Karpas-422 (cell line): ENCODE measurements around the gene DLEC1. TPM values are rescaled to one million over a fixed set of nuclear protein-coding genes. Genes with fewer than 3 reads are reported as not detected.

ENCODE experiments used
- DNase-seq: peaks from one replicate; pipeline ENCODE4 v3.0.0-alpha.2; 2015
- H2AFZ ChIP-seq: fragments of 200-600 bp; sonication (generic); 2 replicates; pipeline ENCODE4 v1.6.1; 2014; ENCODE audit warnings: antibody characterized with exemption, low read length, mixed read lengths
- H3K27ac ChIP-seq: fragments of 200-600 bp; sonication (generic); 2 replicates; pipeline ENCODE4 v1.5.1; 2014; ENCODE audit warnings: mild to moderate bottlenecking, low read length, moderate library complexity
- H3K27me3 ChIP-seq: fragments of 200-600 bp; sonication (generic); 2 replicates; pipeline ENCODE4 v1.6.1; 2014; ENCODE audit warnings: low read length, mixed read lengths
- H3K36me3 ChIP-seq: fragments of 200-600 bp; sonication (generic); 2 replicates; pipeline ENCODE4 v1.6.1; 2014; ENCODE audit warnings: low read length, mixed read lengths; ENCODE audit not compliant: insufficient read depth
- H3K4me1 ChIP-seq: fragments of 200-600 bp; sonication (generic); 2 replicates; pipeline ENCODE4 v1.6.1; 2014; ENCODE audit warnings: mild to moderate bottlenecking, low read length, mixed read lengths
- H3K4me2 ChIP-seq: fragments of 200-600 bp; sonication (generic); 2 replicates; pipeline ENCODE4 v1.6.1; 2014; ENCODE audit warnings: low read length, low read depth, mild to moderate bottlenecking; ENCODE audit not compliant: poor library complexity, severe bottlenecking
- H3K4me3 ChIP-seq: fragments of 200-600 bp; sonication (generic); 2 replicates; pipeline ENCODE4 v1.5.1; 2014; ENCODE audit warnings: mild to moderate bottlenecking, antibody characterized with exemption, low read length, mixed read lengths
- H3K79me2 ChIP-seq: fragments of 200-600 bp; sonication (generic); 2 replicates; pipeline ENCODE4 v1.6.1; 2014; ENCODE audit warnings: mild to moderate bottlenecking, low read length, mixed read lengths
- H3K9ac ChIP-seq: fragments of 200-600 bp; sonication (generic); 2 replicates; pipeline ENCODE4 v1.6.0; 2014; ENCODE audit warnings: low read length
- H3K9me2 ChIP-seq: fragments of 200-600 bp; sonication (generic), shearing (Covaris generic); replicated peaks from 2 replicates; pipeline ENCODE4 v1.6.0; 2014; ENCODE audit warnings: mild to moderate bottlenecking, low read length, moderate library complexity; ENCODE audit not compliant: insufficient read depth
- H3K9me3 ChIP-seq: fragments of 300-700, 200-600 bp; sonication (generic); 2 replicates; pipeline ENCODE4 v1.6.1; 2014; ENCODE audit warnings: low read length, mixed read lengths
- H4K20me1 ChIP-seq: fragments of 200-600 bp; sonication (generic); 2 replicates; pipeline ENCODE4 v1.6.1; 2014; ENCODE audit warnings: mild to moderate bottlenecking, antibody characterized with exemption, low read length, low read depth; ENCODE audit not compliant: insufficient read depth
- total RNA-seq: library from RNA; depleted of rRNA; stranded (reverse); fragments of >200 nt; shearing (Covaris generic); gene quantifications from 2 replicates; pipeline ENCODE4 v1.2.3, GENCODE V29; 2014; ENCODE audit warnings: low replicate concordance

DLEC1 gene
- total RNA-seq, 1 experiment from 2014 or later = not detected

GRCh38 chr3:38141173-38141951, 102.4 kb downstream of the DLEC1 start:
- peaks cover 10% of the 10 kb centered on the region; the same call in 1 of the 2 replicates for H4K20me1 ChIP-seq
- no peak overlapping the region for H3K27ac ChIP-seq
- H3K4me1 ChIP-seq = peaks cover 28% of the 10 kb centered on the region
- H3K9ac ChIP-seq = no peak overlapping the region
- H3K9me2 ChIP-seq = no peaks in the 10 kb centered on the region
- H3K36me3 ChIP-seq = peaks cover 14% of the 10 kb centered on the region
- no peak overlapping the region for H2AFZ ChIP-seq
- no peak for DNase-seq
- no peak overlapping the region for H3K4me2 ChIP-seq
- H3K9me3 ChIP-seq = no peaks in the 10 kb centered on the region
- no peaks in the 10 kb centered on the region for H3K27me3 ChIP-seq
- no peak overlapping the region for H3K4me3 ChIP-seq
- H3K79me2 ChIP-seq = peaks cover 22% of the 10 kb centered on the region

- H3K9ac ChIP-seq = no peak overlapping the region
These were observed 102.9 kb downstream of the DLEC1 start for GRCh38 chr3:38141952-38142273.

GRCh38 chr3:38142959-38143358, 104.0 kb downstream of the DLEC1 start:
- H2AFZ ChIP-seq = no peak overlapping the region
- H3K4me1 ChIP-seq = peaks cover 23% of the 10 kb centered on the region
- peaks cover 17% of the 10 kb centered on the region for H3K79me2 ChIP-seq
- H3K9ac ChIP-seq = no peak overlapping the region
- H3K27ac ChIP-seq = no peak overlapping the region
- DNase-seq = no peak
- 0 out of 2 replicates have a peak, but pooled peaks cover 10% of the 10 kb centered on the region for H4K20me1 ChIP-seq
- no peaks in the 10 kb centered on the region for H3K27me3 ChIP-seq
- peaks cover 4% of the 10 kb centered on the region; the same call in 1 of the 2 replicates for H3K9me3 ChIP-seq
- H3K9me2 ChIP-seq = no peaks in the 10 kb centered on the region
- peaks cover 14% of the 10 kb centered on the region for H3K36me3 ChIP-seq
- H3K4me3 ChIP-seq = no peak overlapping the region
- no peak overlapping the region for H3K4me2 ChIP-seq

More at GRCh38 chr3:38141952-38142273, 102.9 kb downstream of the DLEC1 start:
- Histone ChIP-seq H3K27me3 (no peaks in the 10 kb centered on the region), H3K4me2 (no peak overlapping the region), H3K4me3 (no peak overlapping the region), H3K36me3 (peaks cover 14% of the 10 kb centered on the region), H3K79me2 (peaks cover 17% of the 10 kb centered on the region), H3K9me3 (no peaks in the 10 kb centered on the region), H3K9me2 (no peaks in the 10 kb centered on the region), H4K20me1 (0 out of 2 replicates have a peak, but pooled peaks cover 10% of the 10 kb centered on the region), H3K27ac (no peak overlapping the region), H3K4me1 (peaks cover 28% of the 10 kb centered on the region), H2AFZ (no peak overlapping the region)
- no peak for DNase-seq

DNA sequence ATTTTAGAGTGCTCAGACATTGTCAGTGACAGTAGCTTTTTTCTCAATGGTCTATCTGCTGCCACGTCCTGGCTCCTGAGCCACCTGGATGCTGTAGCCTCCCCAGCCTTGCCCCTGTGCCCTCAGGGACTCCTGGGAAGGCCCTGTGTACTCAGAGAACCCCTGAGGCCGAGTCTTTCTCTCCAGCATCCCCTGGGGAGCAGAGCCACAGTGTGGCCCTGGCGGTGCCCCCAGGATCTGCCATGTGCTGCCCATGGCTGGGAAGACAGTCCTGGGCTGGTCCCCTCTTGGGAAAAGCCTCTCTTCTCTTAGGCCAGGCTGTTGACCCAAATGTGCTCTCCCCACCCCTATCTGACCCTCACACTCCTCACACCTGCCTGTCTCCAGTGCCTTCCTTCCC, 104.5 kb downstream of the DLEC1 start:
- Histone ChIP-seq H4K20me1 (0 out of 2 replicates have a peak, but pooled peaks cover 10% of the 10 kb centered on the region), H3K4me3 (no peak overlapping the region)

GRCh38 chr3:38146504-38146903, 107.5 kb downstream of the DLEC1 start:
- Histone ChIP-seq H3K4me3 (no peak overlapping the region), H3K79me2 (no peaks in the 10 kb centered on the region), H2AFZ (no peak overlapping the region), H3K4me1 (peaks cover 10% of the 10 kb centered on the region), H3K9ac (no peak overlapping the region), H3K27me3 (no peaks in the 10 kb centered on the region), H3K27ac (no peak overlapping the region), H3K9me2 (no peaks in the 10 kb centered on the region), H3K9me3 (peaks cover 4% of the 10 kb centered on the region; the same call in 1 of the 2 replicates), H3K4me2 (no peak overlapping the region), H4K20me1 (no peaks in the 10 kb centered on the region), H3K36me3 (peaks cover 2% of the 10 kb centered on the region)
- no peak for DNase-seq

More for the DNA sequence above, 104.5 kb downstream of the DLEC1 start:
- Histone ChIP-seq H2AFZ (no peak overlapping the region), H3K27ac (no peak overlapping the region), H3K9me2 (no peaks in the 10 kb centered on the region), H3K9ac (no peak overlapping the region), H3K9me3 (peaks cover 4% of the 10 kb centered on the region; the same call in 1 of the 2 replicates), H3K36me3 (peaks cover 14% of the 10 kb centered on the region), H3K79me2 (peaks cover 15% of the 10 kb centered on the region), H3K4me1 (peaks cover 19% of the 10 kb centered on the region), H3K4me2 (no peak overlapping the region), H3K27me3 (no peaks in the 10 kb centered on the region)
- no peak for DNase-seq

DNA sequence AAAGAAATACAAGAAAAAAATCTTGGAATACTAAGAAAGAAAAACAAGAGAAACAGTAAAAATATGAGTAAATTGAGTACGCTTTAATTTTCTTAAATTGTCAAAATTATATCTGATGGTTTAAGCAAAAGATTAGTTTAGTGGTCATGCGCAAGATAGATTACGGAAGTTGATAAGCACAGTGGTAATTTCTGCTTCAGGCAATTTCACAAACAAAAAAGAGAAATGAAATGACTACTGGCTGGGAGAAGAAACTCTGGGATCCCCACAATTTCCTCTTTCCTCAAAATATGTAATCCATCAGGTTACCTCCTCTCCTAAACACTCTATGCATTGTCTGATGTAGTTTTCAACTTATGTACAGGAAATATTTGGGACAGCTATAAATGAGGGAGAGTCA, 108.4 kb downstream of the DLEC1 start:
- H3K9me3 ChIP-seq = peaks cover 4% of the 10 kb centered on the region; the same call in 1 of the 2 replicates
- H3K4me2 ChIP-seq = no peak overlapping the region
- no peaks in the 10 kb centered on the region for H3K36me3 ChIP-seq
- no peak overlapping the region for H2AFZ ChIP-seq
- no peaks in the 10 kb centered on the region for H3K27me3 ChIP-seq
- no peaks in the 10 kb centered on the region for H3K79me2 ChIP-seq
- no peak overlapping the region for H3K27ac ChIP-seq
- H3K9ac ChIP-seq = no peak overlapping the region
- no peak overlapping the region for H3K4me3 ChIP-seq
- H4K20me1 ChIP-seq = no peaks in the 10 kb centered on the region
- peaks cover 10% of the 10 kb centered on the region for H3K4me1 ChIP-seq
- DNase-seq = no peak
- no peaks in the 10 kb centered on the region for H3K9me2 ChIP-seq

DNA sequence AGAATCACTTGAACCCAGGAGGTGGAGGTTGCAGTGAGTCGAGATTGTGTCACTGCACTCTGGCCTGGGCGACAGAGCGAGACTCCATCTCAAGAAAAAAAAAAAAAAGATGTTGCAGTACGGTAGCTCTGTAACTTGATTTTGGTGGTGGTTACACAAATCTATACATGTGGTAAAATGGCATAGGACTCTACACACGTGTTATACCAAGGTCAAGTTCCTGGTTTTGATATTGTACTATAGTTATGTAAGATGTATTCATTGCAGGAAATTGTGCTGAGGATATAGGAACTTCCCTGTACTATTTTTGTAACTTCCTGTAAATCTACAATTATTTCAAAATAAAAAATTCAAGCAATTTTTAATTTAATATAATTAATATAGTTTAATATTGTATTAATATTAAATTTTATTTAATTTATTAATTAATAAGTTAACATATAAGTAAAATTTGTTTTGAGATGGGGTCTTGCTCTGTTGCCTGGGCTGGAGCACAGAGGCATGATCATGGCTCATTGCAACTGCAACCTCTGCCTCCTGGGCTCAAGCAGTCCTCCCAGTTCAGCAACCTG, 109.4 kb downstream of the DLEC1 start:
- H3K27me3 ChIP-seq = no peaks in the 10 kb centered on the region
- H3K4me1 ChIP-seq = peaks cover 9% of the 10 kb centered on the region
- H3K27ac ChIP-seq = no peak overlapping the region
- no peak overlapping the region for H3K9ac ChIP-seq
- H3K79me2 ChIP-seq = no peaks in the 10 kb centered on the region
- H3K4me2 ChIP-seq = no peak overlapping the region
- DNase-seq = no peak
- peaks cover 4% of the 10 kb centered on the region; the same call in 1 of the 2 replicates for H3K9me3 ChIP-seq
- H3K9me2 ChIP-seq = no peaks in the 10 kb centered on the region
- no peaks in the 10 kb centered on the region for H4K20me1 ChIP-seq
- no peak overlapping the region for H2AFZ ChIP-seq
- no peak overlapping the region for H3K4me3 ChIP-seq
- no peaks in the 10 kb centered on the region for H3K36me3 ChIP-seq

GRCh38 chr3:38149708-38150107, 110.7 kb downstream of the DLEC1 start:
- no peaks in the 10 kb centered on the region for H3K79me2 ChIP-seq
- H3K4me2 ChIP-seq = no peak overlapping the region
- peaks cover 4% of the 10 kb centered on the region; the same call in 1 of the 2 replicates for H3K9me3 ChIP-seq
- H3K9ac ChIP-seq = no peak overlapping the region
- no peaks in the 10 kb centered on the region for H4K20me1 ChIP-seq
- peaks cover 4% of the 10 kb centered on the region; the same call in 1 of the 2 replicates for H3K4me1 ChIP-seq
- no peaks in the 10 kb centered on the region for H3K9me2 ChIP-seq
- H3K4me3 ChIP-seq = no peak overlapping the region
- DNase-seq = no peak
- peak overlapping the region; percentile 9; the same call in 1 of the 2 replicates for H3K27ac ChIP-seq
- H2AFZ ChIP-seq = peak overlapping the region; percentile 93
- no peaks in the 10 kb centered on the region for H3K27me3 ChIP-seq
- H3K36me3 ChIP-seq = no peaks in the 10 kb centered on the region
